Measurements from ENCODE around the gene EHMT2. TPM values are rescaled to one million over a fixed set of nuclear protein-coding genes. Genes with fewer than 3 reads are reported as not detected.

Gene EHMT2
- total and polyA plus RNA-seq, 2 of the 13 experiments (the other 11 are each of a cell fraction or from before 2014, with no cell fraction given), result 55.2 to 69.2 TPM

DNA sequence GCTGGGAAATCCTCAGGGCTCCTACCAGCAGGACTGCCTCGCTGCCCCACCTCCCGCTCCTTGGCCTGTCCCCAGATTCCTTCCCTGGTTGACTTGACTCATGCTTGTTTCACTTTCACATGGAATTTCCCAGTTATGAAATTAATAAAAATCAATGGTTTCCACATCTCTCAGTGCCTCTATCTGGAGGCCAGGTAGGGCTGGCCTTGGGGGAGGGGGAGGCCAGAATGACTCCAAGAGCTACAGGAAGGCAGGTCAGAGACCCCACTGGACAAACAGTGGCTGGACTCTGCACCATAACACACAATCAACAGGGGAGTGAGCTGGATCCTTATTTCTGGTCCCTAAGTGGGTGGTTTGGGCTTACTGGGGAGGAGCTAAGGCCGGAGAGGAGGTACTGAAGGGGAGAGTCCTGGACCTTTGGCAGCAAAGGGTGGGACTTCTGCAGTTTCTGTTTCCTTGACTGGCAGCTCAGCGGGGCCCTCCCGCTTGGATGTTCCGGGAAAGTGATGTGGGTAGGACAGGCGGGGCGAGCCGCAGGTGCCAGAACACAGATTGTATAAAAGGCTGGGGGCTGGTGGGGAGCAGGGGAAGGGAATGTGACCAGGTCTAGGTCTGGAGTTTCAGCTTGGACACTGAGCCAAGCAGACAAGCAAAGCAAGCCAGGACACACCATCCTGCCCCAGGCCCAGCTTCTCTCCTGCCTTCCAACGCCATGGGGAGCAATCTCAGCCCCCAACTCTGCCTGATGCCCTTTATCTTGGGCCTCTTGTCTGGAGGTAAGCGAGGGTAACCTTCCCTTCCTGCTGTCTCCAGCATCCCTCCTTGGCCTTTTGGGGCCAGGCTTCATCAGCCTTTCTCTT, 48.2 kb upstream of the EHMT2 start, which contains the start of gene CFB (continued):
- TF ChIP-seq, protein P1, sequence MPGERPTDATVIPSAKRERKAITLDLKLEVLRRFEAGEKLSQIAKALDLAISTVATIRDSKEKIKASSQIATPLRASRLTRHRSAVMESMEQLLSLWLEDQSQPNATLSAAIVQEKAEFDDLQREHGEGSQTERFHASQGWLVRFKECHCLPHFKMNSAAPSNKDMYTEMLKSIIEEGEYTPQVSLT (CRISPR knock-in tag; IDR thresholded peaks at IDR 0.05; ENCODE audit: borderline replicate concordance, low read depth), result no peak
- peak; percentile 53; the same call in 1 of the 2 replicates for TF ChIP-seq ELF4 (CRISPR knock-in tag; IDR thresholded peaks at IDR 0.05; ENCODE audit: borderline replicate concordance)
- TF ChIP-seq, protein P2, sequence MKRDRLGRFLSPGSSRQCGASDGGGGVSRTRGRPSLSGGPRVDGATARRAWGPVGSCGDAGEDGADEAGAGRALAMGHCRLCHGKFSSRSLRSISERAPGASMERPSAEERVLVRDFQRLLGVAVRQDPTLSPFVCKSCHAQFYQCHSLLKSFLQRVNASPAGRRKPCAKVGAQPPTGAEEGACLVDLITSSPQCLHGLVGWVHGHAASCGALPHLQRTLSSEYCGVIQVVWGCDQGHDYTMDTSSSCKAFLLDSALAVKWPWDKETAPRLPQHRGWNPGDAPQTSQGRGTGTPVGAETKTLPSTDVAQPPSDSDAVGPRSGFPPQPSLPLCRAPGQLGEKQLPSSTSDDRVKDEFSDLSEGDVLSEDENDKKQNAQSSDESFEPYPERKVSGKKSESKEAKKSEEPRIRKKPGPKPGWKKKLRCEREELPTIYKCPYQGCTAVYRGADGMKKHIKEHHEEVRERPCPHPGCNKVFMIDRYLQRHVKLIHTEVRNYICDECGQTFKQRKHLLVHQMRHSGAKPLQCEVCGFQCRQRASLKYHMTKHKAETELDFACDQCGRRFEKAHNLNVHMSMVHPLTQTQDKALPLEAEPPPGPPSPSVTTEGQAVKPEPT (CRISPR knock-in tag; IDR thresholded peaks at IDR 0.05; ENCODE audit: low read depth), result peak; percentile 43; the same call in 1 of the 2 replicates
- TF ChIP-seq CREM (IDR thresholded peaks at IDR 0.05), result peak; percentile 92
- no peak for TF ChIP-seq CREM (CRISPR knock-in tag; IDR thresholded peaks at IDR 0.05)
- no peak for TF ChIP-seq MAFF (IDR thresholded peaks at IDR 0.05; ENCODE audit: low read depth, low read length)
- TF ChIP-seq, protein P3, sequence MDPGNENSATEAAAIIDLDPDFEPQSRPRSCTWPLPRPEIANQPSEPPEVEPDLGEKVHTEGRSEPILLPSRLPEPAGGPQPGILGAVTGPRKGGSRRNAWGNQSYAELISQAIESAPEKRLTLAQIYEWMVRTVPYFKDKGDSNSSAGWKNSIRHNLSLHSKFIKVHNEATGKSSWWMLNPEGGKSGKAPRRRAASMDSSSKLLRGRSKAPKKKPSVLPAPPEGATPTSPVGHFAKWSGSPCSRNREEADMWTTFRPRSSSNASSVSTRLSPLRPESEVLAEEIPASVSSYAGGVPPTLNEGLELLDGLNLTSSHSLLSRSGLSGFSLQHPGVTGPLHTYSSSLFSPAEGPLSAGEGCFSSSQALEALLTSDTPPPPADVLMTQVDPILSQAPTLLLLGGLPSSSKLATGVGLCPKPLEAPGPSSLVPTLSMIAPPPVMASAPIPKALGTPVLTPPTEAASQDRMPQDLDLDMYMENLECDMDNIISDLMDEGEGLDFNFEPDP (CRISPR knock-in tag; conservative IDR thresholded peaks at IDR 0.05), result no peak
- TF ChIP-seq ZNF20 (CRISPR knock-in tag; IDR thresholded peaks at IDR 0.05), result no peak
- TF ChIP-seq ZNF34 (CRISPR knock-in tag; IDR thresholded peaks at IDR 0.05; ENCODE audit: borderline replicate concordance), result 0 out of 2 replicates have a peak, but pooled peaks have one; percentile 85
- peak; percentile 13; the same call in 1 of the 2 replicates for TF ChIP-seq KDM4B (CRISPR knock-in tag; IDR thresholded peaks at IDR 0.05)
- TF ChIP-seq, protein P4, sequence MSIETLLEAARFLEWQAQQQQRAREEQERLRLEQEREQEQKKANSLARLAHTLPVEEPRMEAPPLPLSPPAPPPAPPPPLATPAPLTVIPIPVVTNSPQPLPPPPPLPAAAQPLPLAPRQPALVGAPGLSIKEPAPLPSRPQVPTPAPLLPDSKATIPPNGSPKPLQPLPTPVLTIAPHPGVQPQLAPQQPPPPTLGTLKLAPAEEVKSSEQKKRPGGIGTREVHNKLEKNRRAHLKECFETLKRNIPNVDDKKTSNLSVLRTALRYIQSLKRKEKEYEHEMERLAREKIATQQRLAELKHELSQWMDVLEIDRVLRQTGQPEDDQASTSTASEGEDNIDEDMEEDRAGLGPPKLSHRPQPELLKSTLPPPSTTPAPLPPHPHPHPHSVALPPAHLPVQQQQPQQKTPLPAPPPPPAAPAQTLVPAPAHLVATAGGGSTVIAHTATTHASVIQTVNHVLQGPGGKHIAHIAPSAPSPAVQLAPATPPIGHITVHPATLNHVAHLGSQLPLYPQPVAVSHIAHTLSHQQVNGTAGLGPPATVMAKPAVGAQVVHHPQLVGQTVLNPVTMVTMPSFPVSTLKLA (IDR thresholded peaks at IDR 0.05), result peak; percentile 26; the same call in 1 of the 2 replicates
- peak; percentile 53; the same call in 1 of the 2 replicates for TF ChIP-seq RFXANK (CRISPR knock-in tag; IDR thresholded peaks at IDR 0.05)
- TF ChIP-seq ZEB1 (IDR thresholded peaks at IDR 0.05; ENCODE audit: insufficient replicate concordance, low read depth), result peak; percentile 84
- no peak for TF ChIP-seq SATB2 (CRISPR knock-in tag; IDR thresholded peaks at IDR 0.05)
- peak; percentile 75; the same call in 1 of the 2 replicates for TF ChIP-seq ZNF788 (CRISPR knock-in tag; IDR thresholded peaks at IDR 0.05; ENCODE audit: borderline replicate concordance)
- TF ChIP-seq ZNF749 (CRISPR knock-in tag; IDR thresholded peaks at IDR 0.05; ENCODE audit: borderline replicate concordance), result peak; percentile 51; the same call in 1 of the 2 replicates
- no peak; the same call in 1 of the 2 replicates for TF ChIP-seq ZFP36L2 (CRISPR knock-in tag; IDR thresholded peaks at IDR 0.05)
- TF ChIP-seq NR2C2 (CRISPR knock-in tag; IDR thresholded peaks at IDR 0.05; ENCODE audit: borderline replicate concordance), result peak; percentile 83
- TF ChIP-seq FOXA1 (IDR thresholded peaks at IDR 0.05), result peak; percentile 75
- peak; percentile 96 for TF ChIP-seq FOXA1 (CRISPR knock-in tag; IDR thresholded peaks at IDR 0.05)
- peak in 1 of 2 experiments; percentile 87; a peak in 2 of 4 replicates for TF ChIP-seq KLF16 (CRISPR knock-in tag; IDR thresholded peaks at IDR 0.05)
- peak; percentile 97 for TF ChIP-seq ZNF235 (CRISPR knock-in tag; IDR thresholded peaks at IDR 0.05; ENCODE audit: borderline replicate concordance)
- peak; percentile 87 for TF ChIP-seq ARNT2 (CRISPR knock-in tag; IDR thresholded peaks at IDR 0.05; ENCODE audit: low read depth)
- TF ChIP-seq CEBPG (CRISPR knock-in tag; IDR thresholded peaks at IDR 0.05), result peak; percentile 76
- TF ChIP-seq ZBTB7B (CRISPR knock-in tag; IDR thresholded peaks at IDR 0.05), result peak; percentile 92
- TF ChIP-seq SOX5 (CRISPR knock-in tag; IDR thresholded peaks at IDR 0.05; ENCODE audit: borderline replicate concordance), result peak; percentile 84

Measured in HepG2 (cell line).